IPS-NIHi7 (cell line): ENCODE results near the gene SACM1L.
"Not testable (repeated sequence)": the region's sequence is repeated elsewhere in the genome, so short reads cannot be mapped to it uniquely, and the experiment has no call there.

Experiments used
- DNase-seq: peaks from one replicate; pipeline ENCODE4 v3.0.0; 2012; ENCODE audit warnings: mixed read lengths; ENCODE audit errors: extremely low spot score

The SACM1L gene

GRCh38 chr3:45667569-45667934 is 21.6 kb upstream of the SACM1L start:
- no peak for DNase-seq

GRCh38 chr3:45670436-45670835 is 18.8 kb upstream of the SACM1L start:
- DNase-seq, result no peak

- DNase-seq, result no peak
Measured at GRCh38 chr3:45670991-45671390, 18.2 kb upstream of the SACM1L start.

GRCh38 chr3:45673273-45673672 is 15.9 kb upstream of the SACM1L start:
- peak; percentile 43 for DNase-seq

GRCh38 chr3:45676325-45677032 is 12.7 kb upstream of the SACM1L start:
- no peak for DNase-seq

GRCh38 chr3:45677033-45677446 is 12.2 kb upstream of the SACM1L start:
- no peak for DNase-seq

GRCh38 chr3:45677841-45678240 is 11.4 kb upstream of the SACM1L start:
- no peak for DNase-seq

GRCh38 chr3:45679805-45680204 is 9.4 kb upstream of the SACM1L start:
- no peak for DNase-seq

GRCh38 chr3:45681221-45681620 is 8.0 kb upstream of the SACM1L start:
- DNase-seq, result no peak

GRCh38 chr3:45681846-45682245 is 7.3 kb upstream of the SACM1L start:
- DNase-seq, result no peak

GRCh38 chr3:45682311-45682710 is 6.9 kb upstream of the SACM1L start:
- DNase-seq, result no peak

GRCh38 chr3:45682786-45683185 is 6.4 kb upstream of the SACM1L start:
- no peak for DNase-seq

GRCh38 chr3:45683417-45684326 is 5.5 kb upstream of the SACM1L start:
- no peak for DNase-seq

- peak; percentile 50 for DNase-seq
Measured at GRCh38 chr3:45684327-45684892, 4.8 kb upstream of the SACM1L start.

- not testable (repeated sequence) for DNase-seq
Measured at GRCh38 chr3:45685722-45686121, 3.5 kb upstream of the SACM1L start.

GRCh38 chr3:45686850-45687249 is 2.3 kb upstream of the SACM1L start:
- DNase-seq, result no peak

GRCh38 chr3:45687828-45688193 is 1.4 kb upstream of the SACM1L start:
- DNase-seq, result no peak

- DNase-seq, result peak; percentile 46
Measured at GRCh38 chr3:45688194-45688881, 858 bp upstream of the SACM1L start.

- DNase-seq, result no peak
Measured at GRCh38 chr3:45689787-45690145, 570 bp downstream of the SACM1L start.

- DNase-seq, result no peak
Measured at GRCh38 chr3:45690336-45691035, 1.3 kb downstream of the SACM1L start.

- DNase-seq, result no peak
Measured at GRCh38 chr3:45691842-45692241, 2.6 kb downstream of the SACM1L start.

GRCh38 chr3:45692866-45693265 is 3.7 kb downstream of the SACM1L start:
- DNase-seq, result no peak
